GM12872 (cell line): ENCODE measurements around the gene NOTCH3.

ENCODE experiments used
- TF ChIP-seq, protein P1 (sequence below): IDR thresholded peaks from 3 replicates; pipeline ENCODE4 v1.5.1; 2011; ENCODE audit warnings: low read depth, mild to moderate bottlenecking, low read length, moderate library complexity; ENCODE audit not compliant: insufficient read depth

The NOTCH3 gene

DNA sequence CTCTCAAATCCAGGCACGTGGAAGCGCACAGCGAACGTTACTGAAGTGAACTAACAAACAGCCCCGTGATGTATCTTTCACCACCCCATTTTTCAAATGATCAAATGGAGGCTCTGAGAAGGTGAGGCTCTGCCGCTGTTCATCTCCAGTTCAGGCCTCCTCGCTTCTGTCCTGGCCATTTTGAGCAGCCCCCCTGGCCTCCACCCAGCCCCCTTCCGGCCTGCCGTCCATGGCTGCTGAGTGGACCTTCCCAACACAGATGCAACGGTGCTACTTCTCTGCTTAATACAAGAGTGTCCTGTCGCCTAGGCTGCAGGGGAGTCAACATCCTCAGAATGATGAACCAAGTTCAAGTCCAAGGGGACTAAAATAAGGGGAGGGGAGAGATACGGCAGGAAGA is 83.9 kb downstream of the NOTCH3 start:
- TF ChIP-seq, protein P1, sequence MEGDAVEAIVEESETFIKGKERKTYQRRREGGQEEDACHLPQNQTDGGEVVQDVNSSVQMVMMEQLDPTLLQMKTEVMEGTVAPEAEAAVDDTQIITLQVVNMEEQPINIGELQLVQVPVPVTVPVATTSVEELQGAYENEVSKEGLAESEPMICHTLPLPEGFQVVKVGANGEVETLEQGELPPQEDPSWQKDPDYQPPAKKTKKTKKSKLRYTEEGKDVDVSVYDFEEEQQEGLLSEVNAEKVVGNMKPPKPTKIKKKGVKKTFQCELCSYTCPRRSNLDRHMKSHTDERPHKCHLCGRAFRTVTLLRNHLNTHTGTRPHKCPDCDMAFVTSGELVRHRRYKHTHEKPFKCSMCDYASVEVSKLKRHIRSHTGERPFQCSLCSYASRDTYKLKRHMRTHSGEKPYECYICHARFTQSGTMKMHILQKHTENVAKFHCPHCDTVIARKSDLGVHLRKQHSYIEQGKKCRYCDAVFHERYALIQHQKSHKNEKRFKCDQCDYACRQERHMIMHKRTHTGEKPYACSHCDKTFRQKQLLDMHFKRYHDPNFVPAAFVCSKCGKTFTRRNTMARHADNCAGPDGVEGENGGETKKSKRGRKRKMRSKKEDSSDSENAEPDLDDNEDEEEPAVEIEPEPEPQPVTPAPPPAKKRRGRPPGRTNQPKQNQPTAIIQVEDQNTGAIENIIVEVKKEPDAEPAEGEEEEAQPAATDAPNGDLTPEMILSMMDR, result no peak

DNA sequence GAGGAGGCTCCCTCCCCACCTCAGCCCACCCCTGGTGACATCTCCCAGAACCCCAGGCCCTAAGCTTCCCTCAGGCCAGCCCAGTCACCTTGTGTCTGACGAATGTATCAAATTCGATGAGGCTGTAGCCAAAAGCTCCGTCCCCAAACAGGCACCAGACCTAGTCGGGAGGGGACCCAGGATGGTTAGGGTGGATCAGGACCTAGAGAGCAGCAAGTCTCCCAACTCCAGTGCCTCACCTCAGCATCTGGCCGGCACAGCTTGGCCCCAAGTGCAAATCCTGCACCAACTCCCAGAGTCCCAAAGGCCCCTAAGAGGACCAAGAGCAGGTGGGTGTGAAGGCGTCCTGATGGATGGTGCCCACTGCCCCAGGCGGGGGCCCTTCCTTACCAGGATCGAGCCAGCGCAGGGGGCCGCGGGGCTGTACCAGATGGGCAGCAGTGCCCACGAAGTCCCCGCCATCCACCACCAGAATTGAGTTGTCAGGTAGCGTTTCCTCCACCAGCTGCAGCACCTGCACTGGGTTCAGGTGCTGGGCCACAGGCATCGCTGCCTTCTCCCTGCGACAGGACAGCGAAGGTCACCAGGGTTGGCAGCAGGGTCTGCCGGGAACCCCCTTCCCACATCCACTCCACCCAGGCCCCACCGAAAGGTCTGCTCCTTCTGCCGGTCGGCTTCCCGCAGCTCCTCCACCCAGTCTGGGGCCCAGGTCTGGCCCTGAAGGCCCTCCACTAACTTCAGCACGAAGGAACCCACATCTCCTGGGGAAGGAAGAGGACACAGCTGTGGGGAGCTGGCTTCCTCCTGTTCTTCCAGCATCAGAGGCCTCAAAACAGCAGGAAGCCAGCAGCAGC is 84.8 kb downstream of the NOTCH3 start:
- TF ChIP-seq, protein P1, result no peak

DNA sequence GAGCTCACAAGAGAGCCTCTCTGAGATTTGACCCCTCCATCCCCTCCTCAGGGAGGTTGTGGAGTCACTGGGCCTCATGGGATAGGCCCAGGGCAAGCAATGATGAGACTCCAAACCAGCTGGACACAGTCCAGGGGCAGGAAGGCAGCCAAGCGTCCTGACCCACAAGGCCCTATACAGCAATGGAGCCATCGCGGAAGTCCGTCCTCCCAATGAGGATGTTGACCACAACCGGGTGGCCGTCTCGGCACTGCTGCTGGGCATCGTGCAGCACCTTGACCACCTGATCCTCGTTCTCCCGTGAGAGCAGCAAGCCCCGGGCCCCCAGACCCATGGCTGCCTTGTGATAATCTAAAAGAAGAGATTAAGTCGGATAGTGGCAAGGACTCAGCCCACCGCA is 85.7 kb downstream of the NOTCH3 start:
- TF ChIP-seq, protein P1, result no peak

DNA sequence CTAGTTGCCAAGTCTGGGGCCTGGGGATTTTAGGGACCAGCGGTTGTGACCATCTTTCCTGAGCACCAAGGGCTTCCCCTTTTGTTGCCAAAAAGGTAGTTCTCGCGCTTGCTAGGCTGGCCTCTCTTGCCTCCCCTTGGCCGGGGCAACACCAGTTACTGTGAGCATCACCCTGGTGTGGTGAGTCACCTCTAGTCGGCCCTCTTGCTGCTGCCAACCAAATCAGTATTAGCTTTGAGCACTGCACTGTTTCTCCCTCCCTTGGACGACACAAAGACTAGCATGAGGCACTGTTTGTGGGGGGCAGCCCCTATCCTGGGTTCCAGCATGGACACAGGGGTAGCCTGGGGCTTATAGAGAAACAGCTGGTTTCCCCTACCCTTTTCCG is 86.6 kb downstream of the NOTCH3 start:
- TF ChIP-seq, protein P1, result no peak

DNA sequence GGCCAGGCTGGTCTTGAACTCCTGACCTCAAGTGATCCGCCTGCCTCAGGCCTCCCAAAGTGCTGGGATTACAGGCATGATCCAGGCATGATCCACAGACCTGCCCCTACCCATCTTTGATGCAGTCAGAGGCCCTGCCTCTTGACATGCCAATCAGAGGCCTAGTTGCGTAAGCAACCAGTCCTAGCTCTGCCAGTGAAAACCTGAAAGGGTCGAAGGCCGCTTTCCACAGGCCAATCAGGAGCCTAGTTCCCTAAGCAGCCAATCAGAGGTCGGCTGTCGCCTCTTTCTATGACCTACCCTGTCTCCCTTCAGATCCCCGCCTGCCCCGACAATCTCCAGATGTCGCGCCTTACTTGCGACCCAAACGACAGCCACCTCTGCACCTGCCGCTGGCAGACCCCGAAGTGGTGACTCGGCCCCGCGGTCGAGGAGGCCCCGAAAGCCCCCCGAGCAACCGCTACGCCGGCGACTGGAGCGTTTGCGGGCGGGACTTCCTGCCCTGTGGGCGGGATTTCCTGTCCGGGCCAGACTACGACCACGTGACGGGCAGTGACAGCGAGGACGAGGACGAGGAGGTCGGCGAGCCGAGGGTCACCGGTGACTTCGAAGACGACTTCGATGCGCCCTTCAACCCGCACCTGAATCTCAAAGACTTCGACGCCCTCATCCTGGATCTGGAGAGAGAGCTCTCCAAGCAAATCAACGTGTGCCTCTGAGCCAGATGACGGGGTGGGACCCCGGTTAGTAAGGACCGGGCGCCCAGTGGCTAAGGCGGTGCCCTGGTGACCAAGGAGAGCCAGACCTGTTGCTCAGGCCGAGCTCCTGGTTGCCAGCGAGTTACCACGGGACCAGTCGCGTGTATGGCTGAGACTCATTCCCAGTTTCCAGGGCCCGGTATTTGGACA is 87.3 kb downstream of the NOTCH3 start:
- TF ChIP-seq, protein P1, result no peak

DNA sequence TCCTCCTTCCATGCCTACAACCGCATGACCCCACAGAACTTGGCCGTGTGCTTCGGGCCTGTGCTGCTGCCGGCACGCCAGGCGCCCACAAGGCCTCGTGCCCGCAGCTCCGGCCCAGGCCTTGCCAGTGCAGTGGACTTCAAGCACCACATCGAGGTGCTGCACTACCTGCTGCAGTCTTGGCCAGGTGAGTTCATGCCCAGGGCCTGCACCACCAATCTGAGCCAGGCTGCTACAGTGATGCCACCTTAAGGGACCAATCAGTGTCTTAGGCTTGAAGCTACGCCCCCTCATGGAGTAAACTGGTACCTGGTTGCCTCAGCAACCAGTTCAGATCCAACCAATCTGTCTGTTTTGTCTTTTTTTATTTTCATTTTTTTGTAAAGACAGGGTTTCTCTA is 88.4 kb downstream of the NOTCH3 start:
- TF ChIP-seq, protein P1, result 0 out of 3 replicates have a peak, but pooled peaks have one; percentile 7

DNA sequence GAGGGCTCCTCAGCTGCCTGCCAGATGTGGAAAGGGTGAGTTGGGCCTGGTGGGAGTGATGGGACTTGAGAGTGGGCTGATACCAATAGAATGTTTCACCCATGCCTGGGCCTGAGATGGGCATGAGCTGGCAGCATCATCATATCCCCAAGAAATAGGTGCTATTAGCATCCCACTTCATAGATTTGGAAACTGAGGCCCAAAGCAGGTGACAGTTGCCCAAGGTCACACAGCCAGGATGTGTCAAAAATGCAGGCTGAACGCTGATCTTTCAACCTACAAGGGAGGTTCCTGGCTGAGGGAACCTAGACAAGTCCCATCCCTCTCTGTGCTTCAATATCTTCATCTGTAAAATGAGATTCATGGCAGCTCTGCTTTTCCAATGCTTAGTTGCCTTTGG is 89.0 kb downstream of the NOTCH3 start:
- TF ChIP-seq, protein P1, result no peak
